ENCODE results near the gene LEF1. TPM values are rescaled to one million over a fixed set of nuclear protein-coding genes. Genes with fewer than 3 reads are reported as not detected.

The LEF1 gene
- total and polyA plus RNA-seq, 2 of the 8 experiments (the other 6 are each of a cell fraction or from before 2014, with no cell fraction given), result 2.6 to 5.2 TPM

DNA sequence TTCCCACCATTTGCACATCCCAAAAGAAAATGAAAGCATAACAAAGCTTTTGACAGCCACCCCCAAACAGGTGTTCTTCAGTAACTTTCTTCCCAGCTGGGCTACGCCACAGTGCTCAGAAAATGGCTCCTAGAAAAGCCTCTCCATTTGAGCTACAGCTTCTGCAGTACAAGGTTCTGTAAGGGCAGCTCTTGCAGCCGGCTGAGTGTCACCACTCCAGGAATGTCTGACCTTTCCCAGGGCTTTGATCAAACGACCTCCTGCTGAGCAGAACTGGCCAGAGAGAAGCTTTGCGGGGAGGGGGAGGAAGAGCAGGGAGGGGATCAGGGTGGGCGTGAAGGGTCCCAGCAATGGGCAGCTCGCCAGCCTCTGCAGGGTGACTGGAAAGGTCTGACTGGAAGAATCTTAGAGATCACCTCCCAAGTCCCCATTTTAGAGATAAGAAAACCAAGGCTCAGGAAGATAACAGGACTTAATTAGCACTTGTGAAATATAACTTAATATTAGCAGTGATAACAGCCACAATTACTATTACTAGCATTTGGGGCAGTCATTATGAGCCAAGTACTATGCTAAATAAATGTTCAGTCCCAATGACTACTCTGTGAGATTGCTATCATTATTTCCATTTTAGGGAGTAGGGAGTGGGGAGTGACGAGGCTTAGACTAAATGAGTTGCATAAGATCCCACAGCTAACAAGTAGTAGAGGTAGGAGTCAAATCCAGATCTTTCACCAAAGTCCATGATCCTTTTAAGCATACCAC, 51.1 kb downstream of the LEF1 start:
- no peaks in the 10 kb centered on the region for H4K20me1 ChIP-seq (replicated peaks in 1 of 2; ENCODE audit: control insufficient read depth in 1 of 2, insufficient read depth in 2 of 2, low read length in 2 of 2)
- WGBS, 2 experiments (ENCODE audit: extremely low coverage in 1 of 2, insufficient coverage in 1 of 2, insufficient read length in 1 of 2, insufficient replicate concordance in 2 of 2, low coverage in 1 of 2, low lambda C conversion rate in 2 of 2, missing lambda C conversion rate in 1 of 2), result 49% methylated on average over 7 of the region's 7 CpGs; no CpG with 5 or more reads in 1 of the 2 experiments
- ChIA-PET POLR2A (ENCODE audit: partially characterized antibody) (no interaction called here), CTCF (ENCODE audit: partially characterized antibody) (interaction anchor here (0.6 to 2.8 kb wide), 6 partner anchors 10 to 455 kb away, joined by 3 to 15 read pairs (median 4); no protein-coding TSS in a partner anchor)
- H3K4me2 ChIP-seq (ENCODE audit: insufficient read depth in 1 of 2, low read depth in 2 of 2, low read length in 2 of 2), result no peak overlapping the region; a peak in 1 of 4 replicates
- H4K5ac ChIP-seq (ENCODE audit: insufficient read length, low read depth, low read length), result no peak overlapping the region
- peak; percentile 17 to 62 for DNase-seq (ENCODE audit: low read depth in 1 of 2, low spot score in 2 of 2)
- FAIRE-seq, result no peak
- no peak overlapping the region for H3K4ac ChIP-seq (replicated peaks; ENCODE audit: insufficient read length, low read depth, low read length)
- H2AFZ ChIP-seq (ENCODE audit: low read length), result no peak overlapping the region
- no peak overlapping the region for H3K14ac ChIP-seq (ENCODE audit: insufficient read length)
- no peak overlapping the region for H2BK5ac ChIP-seq (ENCODE audit: low read depth, low read length)
- no peak overlapping the region for H2BK120ac ChIP-seq (replicated peaks; ENCODE audit: low read depth, low read length)
- H2BK20ac ChIP-seq (ENCODE audit: low read length), result no peak overlapping the region
- H3K23me2 ChIP-seq (ENCODE audit: low read depth, low read length), result no peaks in the 10 kb centered on the region; the same call in 1 of the 2 replicates
- H3K36me3 ChIP-seq (ENCODE audit: control insufficient read depth in 2 of 4, insufficient read depth in 4 of 4, low read length in 3 of 4), result no peaks in the 10 kb centered on the region; a peak in 1 of 8 replicates
- no peaks in the 10 kb centered on the region for H3K79me2 ChIP-seq (ENCODE audit: control insufficient read depth in 1 of 2, insufficient read depth in 2 of 2, low read length in 2 of 2)
- H4K8ac ChIP-seq (ENCODE audit: extremely low read depth, insufficient read depth, low read length), result no peak overlapping the region
- H3K4me1 ChIP-seq (replicated peaks in 1 of 4; ENCODE audit: control insufficient read depth in 3 of 4, insufficient read depth in 4 of 4, low read length in 3 of 4), result peaks cover 0 to 12% (median 5%) of the 10 kb centered on the region in 4 experiments; a peak in 4 of 7 replicates
- H3K18ac ChIP-seq (ENCODE audit: extremely low read depth, low read length), result no peak overlapping the region
- no peaks in the 10 kb centered on the region for H3K79me1 ChIP-seq (ENCODE audit: low read depth, low read length)
- H3K9ac ChIP-seq (replicated peaks in 1 of 4; ENCODE audit: extremely low read depth in 1 of 4, low read depth in 3 of 4, low read length in 3 of 4), result no peak overlapping the region
- H2AK5ac ChIP-seq (ENCODE audit: low read depth, low read length), result no peak overlapping the region
- no peaks in the 10 kb centered on the region for H3K27me3 ChIP-seq (replicated peaks in 1 of 4; ENCODE audit: control insufficient read depth in 3 of 4, extremely low read depth in 1 of 4, insufficient read depth in 3 of 4, low read length in 3 of 4)
- H4K91ac ChIP-seq (replicated peaks; ENCODE audit: insufficient read length, low read length), result no peak overlapping the region
- no peak overlapping the region for H3K23ac ChIP-seq (ENCODE audit: insufficient read length)
- TF ChIP-seq EZH2 (IDR thresholded peaks at IDR 0.05; ENCODE audit: low read depth, low read length, severe bottlenecking), result no peak
- TF ChIP-seq HDAC2 (IDR thresholded peaks at IDR 0.05; ENCODE audit: borderline replicate concordance in 1 of 2, low read depth in 2 of 2, low read length in 2 of 2), result 0 out of 4 replicates have a peak, but pooled peaks of 1 of the 2 experiments have one; percentile 52
- peak; percentile 93 for TF ChIP-seq TEAD4 (IDR thresholded peaks at IDR 0.05; ENCODE audit: low read depth, low read length)
- no peak for TF ChIP-seq SRF (IDR thresholded peaks at IDR 0.05; ENCODE audit: low read depth, low read length)
- TF ChIP-seq JUN (IDR thresholded peaks at IDR 0.05; ENCODE audit: low read depth, low read length), result no peak
- TF ChIP-seq RFX5 (IDR thresholded peaks at IDR 0.05; ENCODE audit: borderline replicate concordance, low read depth, low read length), result no peak
- peak; percentile 75; the same call in 1 of the 2 replicates for TF ChIP-seq YY1 (IDR thresholded peaks at IDR 0.05; ENCODE audit: low read depth, low read length)
- TF ChIP-seq KDM1A (IDR thresholded peaks at IDR 0.05; ENCODE audit: borderline replicate concordance, low read length), result peak; percentile 85; the same call in 1 of the 2 replicates
- TF ChIP-seq SIN3A (conservative IDR thresholded peaks at IDR 0.05 in 1 of 2, IDR thresholded peaks at IDR 0.05 in 1 of 2; ENCODE audit: low read depth in 1 of 2, low read length in 2 of 2), result 0 out of 4 replicates have a peak, but pooled peaks of 1 of the 2 experiments have one; percentile 36
- TF ChIP-seq RNF2 (IDR thresholded peaks at IDR 0.05; ENCODE audit: borderline replicate concordance, low read depth, low read length, missing control alignments, poor library complexity, severe bottlenecking), result no peak
- H3K27ac ChIP-seq (ENCODE audit: low read depth, low read length), result no peak overlapping the region
- no peaks in the 10 kb centered on the region for H3K9me3 ChIP-seq (ENCODE audit: insufficient read depth in 2 of 2, low read depth in 1 of 2, low read length in 1 of 2)
- H2BK12ac ChIP-seq (ENCODE audit: low read depth, low read length), result no peak overlapping the region
- no peak overlapping the region for H3K56ac ChIP-seq (replicated peaks; ENCODE audit: insufficient read length, low read depth, low read length)
- no peak overlapping the region for H3K4me3 ChIP-seq (ENCODE audit: extremely low read depth in 1 of 4, insufficient read depth in 2 of 4, low read depth in 3 of 4, low read length in 4 of 4)
- no peak overlapping the region for H2BK15ac ChIP-seq (ENCODE audit: low read length)

All from H1 (cell line).